ENCODE results near the gene LIMD2. TPM values are rescaled to one million over a fixed set of nuclear protein-coding genes. Genes with fewer than 3 reads are reported as not detected.

LIMD2 gene
- total RNA-seq, 2 experiments from 2014 or later, result 711 to 727 TPM

DNA sequence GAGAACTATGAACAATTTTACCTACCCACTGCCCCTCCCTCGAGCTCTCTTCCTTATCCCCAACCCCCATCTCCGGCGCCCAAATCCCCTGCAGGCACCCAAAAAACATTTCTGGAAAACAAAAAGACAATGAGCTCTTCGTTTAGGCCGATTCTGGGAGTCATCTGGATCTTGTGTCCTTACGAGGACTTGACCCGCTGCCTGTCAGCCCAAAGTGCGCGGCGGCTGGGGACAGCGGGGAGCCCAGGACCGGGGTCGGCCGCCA, 41.1 kb upstream of the LIMD2 start:
- peaks cover 24% of the 10 kb centered on the region for H3K4me1 Mint-ChIP-seq (ENCODE audit: low read depth)
- no peaks in the 10 kb centered on the region for H3K9me3 ChIP-seq (ENCODE audit: control insufficient read depth in 1 of 2, insufficient read depth in 1 of 2, low read length in 2 of 2)
- TF ChIP-seq, protein P1, sequence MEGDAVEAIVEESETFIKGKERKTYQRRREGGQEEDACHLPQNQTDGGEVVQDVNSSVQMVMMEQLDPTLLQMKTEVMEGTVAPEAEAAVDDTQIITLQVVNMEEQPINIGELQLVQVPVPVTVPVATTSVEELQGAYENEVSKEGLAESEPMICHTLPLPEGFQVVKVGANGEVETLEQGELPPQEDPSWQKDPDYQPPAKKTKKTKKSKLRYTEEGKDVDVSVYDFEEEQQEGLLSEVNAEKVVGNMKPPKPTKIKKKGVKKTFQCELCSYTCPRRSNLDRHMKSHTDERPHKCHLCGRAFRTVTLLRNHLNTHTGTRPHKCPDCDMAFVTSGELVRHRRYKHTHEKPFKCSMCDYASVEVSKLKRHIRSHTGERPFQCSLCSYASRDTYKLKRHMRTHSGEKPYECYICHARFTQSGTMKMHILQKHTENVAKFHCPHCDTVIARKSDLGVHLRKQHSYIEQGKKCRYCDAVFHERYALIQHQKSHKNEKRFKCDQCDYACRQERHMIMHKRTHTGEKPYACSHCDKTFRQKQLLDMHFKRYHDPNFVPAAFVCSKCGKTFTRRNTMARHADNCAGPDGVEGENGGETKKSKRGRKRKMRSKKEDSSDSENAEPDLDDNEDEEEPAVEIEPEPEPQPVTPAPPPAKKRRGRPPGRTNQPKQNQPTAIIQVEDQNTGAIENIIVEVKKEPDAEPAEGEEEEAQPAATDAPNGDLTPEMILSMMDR (IDR thresholded peaks at IDR 0.05), result no peak
- H3K27me3 ChIP-seq (ENCODE audit: control insufficient read depth in 1 of 2, insufficient read depth in 2 of 2, low read length in 2 of 2), result no peaks in the 10 kb centered on the region
- H3K9me3 Mint-ChIP-seq, result no peaks in the 10 kb centered on the region
- peak overlapping the region; percentile 93 for H3K4me3 Mint-ChIP-seq
- CTCF ChIA-PET, result interaction anchor here (1.1 to 1.6 kb wide), 2 partner anchors 31 to 43 kb away, joined by 3 to 4 read pairs; no protein-coding TSS in a partner anchor
- peaks cover 6% of the 10 kb centered on the region for H3K36me3 ChIP-seq (ENCODE audit: insufficient read depth, low read length)
- ATAC-seq (ENCODE audit: poor library complexity) (no peak), DNase-seq (no peak)
- POLR2A ChIA-PET, result interaction anchor here (0.6 to 6.8 kb wide), 9 partner anchors 9 to 389 kb away, joined by 3 to 212 read pairs (median 4); partner anchors contain the start of genes CCDC47, DDX42 and LIMD2
- H3K4me1 ChIP-seq (ENCODE audit: insufficient read depth, low read length), result peaks cover 33% of the 10 kb centered on the region
- peak overlapping the region; percentile 95 for H3K4me3 ChIP-seq (ENCODE audit: low read length)
- H3K27ac ChIP-seq (ENCODE audit: low read depth in 1 of 2, low read length in 2 of 2), result peak overlapping the region; percentile 94
- H3K36me3 Mint-ChIP-seq (ENCODE audit: low read depth), result peaks cover 19% of the 10 kb centered on the region
- peak overlapping the region; percentile 91 for H3K27ac Mint-ChIP-seq
- no peaks in the 10 kb centered on the region for H3K27me3 Mint-ChIP-seq
- intact Hi-C loops (cut with DNase I, micrococcal nuclease), result loop anchor here (1.0 to 10.0 kb wide), 5 partner anchors 32 to 524 kb away; partner anchors contain the start of genes CCDC47 (in 1 of the 2), MAP3K3 (in 1 of the 2), SMARCD2 (in 1 of the 2) and TEX2 (in 1 of the 2)

DNA sequence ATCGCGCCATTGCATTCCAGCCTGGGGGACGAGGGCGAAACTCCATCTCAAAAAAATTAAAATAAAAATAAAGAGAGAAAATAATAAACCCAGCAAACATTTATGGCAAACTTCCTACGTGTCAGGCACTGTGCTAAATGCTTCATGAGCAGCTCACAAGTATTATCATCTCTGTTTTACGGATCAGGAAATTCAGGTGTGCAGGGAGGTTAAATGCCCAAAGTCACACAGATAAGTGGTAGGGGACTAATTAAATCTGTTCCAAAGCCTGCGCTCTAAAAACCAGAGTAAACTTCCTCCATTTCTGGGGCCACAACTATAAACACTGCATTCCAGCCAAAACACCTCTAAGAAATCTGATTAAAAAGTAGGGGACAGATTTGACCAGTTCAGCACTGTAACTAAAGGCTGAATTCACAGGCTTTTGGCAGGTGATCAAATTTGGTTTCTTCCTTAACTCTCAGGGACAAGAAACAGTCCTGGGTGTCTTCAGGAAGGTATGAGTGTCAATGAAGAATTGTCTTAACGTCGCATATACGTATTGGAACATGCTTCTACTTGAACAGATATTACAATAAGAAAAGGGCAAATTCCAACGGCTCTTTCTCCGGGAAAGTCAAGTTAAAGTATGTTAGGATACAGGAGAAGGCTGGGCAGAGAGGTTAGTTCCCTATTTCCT, 40.7 kb upstream of the LIMD2 start:
- Histone ChIP-seq H3K36me3 (ENCODE audit: insufficient read depth, low read length) (peaks cover 2% of the 10 kb centered on the region), H3K4me1 (ENCODE audit: insufficient read depth, low read length) (peaks cover 33% of the 10 kb centered on the region), H3K9me3 (ENCODE audit: control insufficient read depth in 1 of 2, insufficient read depth in 1 of 2, low read length in 2 of 2) (no peaks in the 10 kb centered on the region), H3K27me3 (ENCODE audit: control insufficient read depth in 1 of 2, insufficient read depth in 2 of 2, low read length in 2 of 2) (no peaks in the 10 kb centered on the region), H3K4me3 (ENCODE audit: low read length) (peak overlapping the region; percentile 95), H3K27ac (ENCODE audit: low read depth in 1 of 2, low read length in 2 of 2) (peak overlapping the region; percentile 94)
- TF ChIP-seq, protein P1 (IDR thresholded peaks at IDR 0.05), result no peak
- intact Hi-C loops (cut with DNase I, micrococcal nuclease), result loop anchor here (1.0 to 10.0 kb wide), 5 partner anchors 32 to 524 kb away; partner anchors contain the start of genes CCDC47 (in 1 of the 2), MAP3K3 (in 1 of the 2), SMARCD2 (in 1 of the 2) and TEX2 (in 1 of the 2)
- Mint-ChIP-seq H3K9me3 (no peaks in the 10 kb centered on the region), H3K36me3 (ENCODE audit: low read depth) (peaks cover 15% of the 10 kb centered on the region), H3K27ac (peak overlapping the region; percentile 91), H3K4me1 (ENCODE audit: low read depth) (peaks cover 24% of the 10 kb centered on the region), H3K27me3 (no peaks in the 10 kb centered on the region), H3K4me3 (peak overlapping the region; percentile 93)
- no peak for ATAC-seq (ENCODE audit: poor library complexity)
- CTCF ChIA-PET, result interaction anchor here (1.1 to 1.6 kb wide), 2 partner anchors 30 to 42 kb away, joined by 3 to 4 read pairs; no protein-coding TSS in a partner anchor
- POLR2A ChIA-PET, result interaction anchor here (0.6 to 6.8 kb wide), 9 partner anchors 8 to 390 kb away, joined by 3 to 212 read pairs (median 4); partner anchors contain the start of genes CCDC47, DDX42 and LIMD2
- peak in 1 of 14 experiments; percentile 38 for DNase-seq

DNA sequence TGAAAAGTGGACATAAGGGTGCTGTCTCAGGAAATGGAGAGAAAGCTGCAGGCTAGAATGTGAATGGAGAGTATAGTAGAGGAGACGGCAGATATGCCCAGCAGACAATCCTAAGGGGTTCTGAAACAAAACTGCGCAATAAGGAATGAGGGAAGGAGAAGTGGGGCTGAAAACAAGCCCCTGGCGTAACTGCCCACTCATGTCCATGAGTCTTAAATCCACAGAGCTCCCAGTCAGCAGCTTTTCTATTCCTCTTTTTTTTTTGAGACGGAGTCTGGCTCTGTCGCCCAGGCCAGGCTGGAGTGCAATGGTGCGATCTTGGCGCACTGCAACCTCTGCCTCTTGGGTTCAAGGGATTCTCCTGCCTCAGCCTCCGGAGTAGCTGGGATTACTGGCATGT, 35.8 kb upstream of the LIMD2 start:
- CTCF ChIA-PET, result interaction anchor here (3.2 kb wide), 1 partner anchor 25 kb away, joined by 12 read pairs; no protein-coding TSS in a partner anchor
- H3K4me3 ChIP-seq (ENCODE audit: low read length), result no peak overlapping the region

More for the DNA sequence above, 35.8 kb upstream of the LIMD2 start:
- Mint-ChIP-seq H3K36me3 (ENCODE audit: low read depth) (peaks cover 5% of the 10 kb centered on the region), H3K27me3 (no peaks in the 10 kb centered on the region), H3K4me1 (ENCODE audit: low read depth) (peaks cover 28% of the 10 kb centered on the region), H3K27ac (no peak overlapping the region), H3K4me3 (no peak overlapping the region), H3K9me3 (no peaks in the 10 kb centered on the region)
- H3K27ac ChIP-seq (ENCODE audit: low read depth in 1 of 2, low read length in 2 of 2), result no peak overlapping the region
- no peaks in the 10 kb centered on the region for H3K36me3 ChIP-seq (ENCODE audit: insufficient read depth, low read length)
- TF ChIP-seq, protein P1 (IDR thresholded peaks at IDR 0.05), result no peak
- intact Hi-C loops (cut with DNase I, micrococcal nuclease), result no loop called here
- H3K27me3 ChIP-seq (ENCODE audit: control insufficient read depth in 1 of 2, insufficient read depth in 2 of 2, low read length in 2 of 2), result no peaks in the 10 kb centered on the region
- ATAC-seq (ENCODE audit: poor library complexity) (no peak), DNase-seq (no peak)
- no peaks in the 10 kb centered on the region for H3K9me3 ChIP-seq (ENCODE audit: control insufficient read depth in 1 of 2, insufficient read depth in 1 of 2, low read length in 2 of 2)
- POLR2A ChIA-PET, result interaction anchor here (1.3 to 2.5 kb wide), 3 partner anchors 35 to 71 kb away, joined by 3 to 11 read pairs (median 6); partner anchors contain the start of gene LIMD2
- H3K4me1 ChIP-seq (ENCODE audit: insufficient read depth, low read length), result peaks cover 10% of the 10 kb centered on the region
